Adipose tissue (tissue), 3 donors: Measurements from ENCODE around the gene ESD. TPM values are rescaled to one million over a fixed set of nuclear protein-coding genes. Genes with fewer than 3 reads are reported as not detected.
"Not testable (repeated sequence)": the region's sequence is repeated elsewhere in the genome, so short reads cannot be mapped to it uniquely, and the experiment has no call there.

Source experiments
- H3K27ac ChIP-seq: one replicate; pipeline ENCODE4 v1.5.1; 2013; ENCODE audit warnings: low read depth, low read length
- WGBS, 3 donors: extraction: QIAGEN DNeasy Blood & Tissue Kit; methylation state at CpG; one replicate each; pipeline ENCODE4 v1.1.7; 2013; 5-methylcytosine and 5-hydroxymethylcytosine counted together
- polyA plus RNA-seq, 3 donors: library from polyadenylated mRNA; stranded (reverse); fragments of 200-250 nt; gene quantifications; one replicate each; pipeline ENCODE4 v1.2.3, GENCODE V29; 2013
- donor health status: healthy with polysubstance abuse.
- donor health status: Bipolar disorder and iron deficiency.
- donor health status: healthy.

Gene ESD
- polyA plus RNA-seq, result 100 to 1,000 TPM in 2 of 3 donors, 10 to 100 TPM in 1; 49.9 to 171 (median 110) TPM

DNA sequence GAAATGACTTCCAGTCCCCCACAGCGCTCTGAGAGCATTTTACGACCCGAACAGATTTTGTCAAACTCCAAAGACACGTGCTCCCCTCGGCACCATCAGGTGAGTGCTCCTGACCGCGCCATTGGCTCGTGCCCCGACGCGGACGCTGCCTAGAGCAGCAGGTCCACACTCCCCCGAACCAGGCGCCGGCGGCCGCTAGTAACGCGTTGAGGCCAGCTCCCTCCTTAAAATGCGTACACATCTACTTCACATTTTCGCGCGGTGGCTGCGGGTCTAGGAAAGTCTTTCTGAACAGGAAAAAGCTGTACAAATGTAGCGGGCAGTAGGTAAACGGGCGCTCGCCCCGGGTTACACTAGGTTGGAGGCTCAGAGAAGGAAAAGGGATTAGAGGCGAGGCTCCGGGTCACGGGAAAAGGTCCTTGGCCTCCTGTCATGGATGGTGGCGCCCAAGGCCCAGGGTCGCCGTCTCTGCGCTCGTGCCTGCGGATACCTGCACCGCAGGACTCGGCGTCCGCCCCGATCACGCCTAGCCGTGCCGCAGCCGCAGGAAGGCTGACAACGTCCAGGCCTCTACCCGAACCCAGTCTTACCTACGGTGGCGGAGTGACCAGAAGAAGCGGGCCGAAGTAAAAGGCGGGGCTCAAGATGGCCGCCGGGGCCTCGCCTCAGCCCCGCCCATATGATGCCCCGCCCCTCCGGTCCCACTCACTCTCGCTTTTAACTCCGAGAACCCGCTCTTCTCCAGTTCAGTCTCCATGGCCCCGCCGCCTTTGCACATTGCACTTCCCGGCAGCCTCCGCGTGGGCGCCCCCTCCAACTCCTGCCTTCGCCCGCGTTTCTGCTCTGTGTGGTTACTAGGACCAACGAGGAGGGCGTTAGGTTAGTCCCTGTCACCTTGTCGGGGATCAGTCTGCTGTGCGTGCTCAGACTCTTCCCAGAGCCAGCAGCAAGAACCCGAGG lies at the start of gene ESD:
TSS of gene ESD (minus strand) at position 647 of the 960 bp plus-strand sequence. CDS start 5,748 bp downstream, outside the sequence.
- WGBS, 3 donors, result 0 to 1% (median 0%) methylated on average over 77 of the region's 77 CpGs
- H3K27ac ChIP-seq, result peak within 1 kb of the TSS; percentile 20

- H3K27ac ChIP-seq, result no peak overlapping the region
- WGBS, 3 donors, result 80 to 96% (median 93%) methylated on average over 2 of the region's 2 CpGs
These were observed 49.8 kb upstream of the ESD start for GRCh38 chr13:46846726-46847125.

GRCh38 chr13:46845146-46845545 lies 48.2 kb upstream of the ESD start:
- WGBS, 3 donors, result 84 to 97% (median 87%) methylated on average over 2 of the region's 2 CpGs
- no peak overlapping the region for H3K27ac ChIP-seq

DNA sequence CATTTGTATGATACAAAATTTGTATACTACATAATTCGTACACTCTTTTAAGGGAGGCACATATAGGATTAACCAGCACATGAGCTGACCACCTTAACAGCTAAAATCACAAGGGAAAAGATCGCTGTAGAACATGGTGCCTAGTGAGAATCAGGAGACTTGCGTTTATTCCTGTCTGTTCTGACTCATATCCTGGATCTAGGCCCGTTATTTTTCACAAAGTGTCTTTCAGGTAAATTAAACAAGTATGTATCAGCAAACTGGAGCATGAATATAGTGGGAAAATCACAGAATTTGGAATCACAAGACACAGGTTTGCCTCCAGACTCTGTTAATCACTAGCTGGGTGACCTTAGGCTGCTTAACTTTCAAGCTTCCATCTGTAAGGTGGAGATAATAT lies 47.5 kb upstream of the ESD start:
- 64 to 69% (median 66%) methylated on average over 4 of the region's 4 CpGs for WGBS, 3 donors
- no peak overlapping the region for H3K27ac ChIP-seq

DNA sequence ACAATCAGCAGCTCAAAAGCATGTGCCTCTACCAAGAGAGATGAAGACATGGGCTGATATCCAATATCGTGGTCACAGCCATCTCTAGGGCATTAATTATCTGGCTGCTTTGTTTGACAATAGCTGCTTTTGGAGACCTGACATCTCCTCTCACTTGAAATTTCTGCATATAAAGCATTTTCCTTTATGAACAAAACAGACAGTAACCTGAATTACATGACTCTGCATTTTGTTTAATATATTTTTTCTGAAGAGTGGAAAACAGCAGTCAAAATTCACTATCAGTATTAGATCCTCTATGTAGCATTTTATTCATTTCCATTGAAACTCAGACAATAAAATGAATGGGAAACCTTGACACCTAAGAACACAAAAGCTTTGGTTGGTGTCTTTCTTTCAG lies 42.4 kb upstream of the ESD start:
- WGBS, 3 donors, result 22 to 38% (median 32%) methylated on average over 1 of the region's 1 CpG
- no peak overlapping the region for H3K27ac ChIP-seq

DNA sequence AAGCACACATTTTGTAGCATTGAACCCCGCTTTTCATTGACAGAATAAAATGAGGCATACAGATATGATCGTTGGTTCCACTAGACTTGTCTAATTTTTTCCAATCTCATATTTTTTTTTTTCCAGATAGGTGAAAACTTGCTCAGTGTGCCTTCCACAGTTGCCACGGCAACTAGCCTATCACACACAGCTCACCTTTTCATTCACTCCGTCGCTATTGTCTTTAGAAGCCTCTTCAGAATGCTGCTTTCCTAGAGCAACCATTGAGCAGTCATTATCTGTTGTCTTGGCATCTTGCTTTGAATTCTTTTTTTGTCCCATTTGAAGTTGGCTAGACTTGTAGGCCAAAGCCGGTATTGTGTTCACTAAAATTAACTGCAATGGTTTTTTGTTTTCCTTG lies 37.7 kb upstream of the ESD start:
- 70 to 93% (median 91%) methylated on average over 6 of the region's 6 CpGs for WGBS, 3 donors
- H3K27ac ChIP-seq, result no peak overlapping the region

GRCh38 chr13:46831588-46832194 lies 34.7 kb upstream of the ESD start:
- WGBS, 3 donors, result 19 to 24% (median 20%) methylated on average over 5 of the region's 5 CpGs

GRCh38 chr13:46830405-46831005 lies 33.5 kb upstream of the ESD start:
- H3K27ac ChIP-seq, result no peak overlapping the region

More at GRCh38 chr13:46831588-46832194, 34.7 kb upstream of the ESD start:
- H3K27ac ChIP-seq, result no peak overlapping the region

GRCh38 chr13:46822551-46822950 lies 25.6 kb upstream of the ESD start:
- H3K27ac ChIP-seq, result no peak overlapping the region
- WGBS, 3 donors, result 73 to 82% (median 79%) methylated on average over 2 of the region's 2 CpGs

DNA sequence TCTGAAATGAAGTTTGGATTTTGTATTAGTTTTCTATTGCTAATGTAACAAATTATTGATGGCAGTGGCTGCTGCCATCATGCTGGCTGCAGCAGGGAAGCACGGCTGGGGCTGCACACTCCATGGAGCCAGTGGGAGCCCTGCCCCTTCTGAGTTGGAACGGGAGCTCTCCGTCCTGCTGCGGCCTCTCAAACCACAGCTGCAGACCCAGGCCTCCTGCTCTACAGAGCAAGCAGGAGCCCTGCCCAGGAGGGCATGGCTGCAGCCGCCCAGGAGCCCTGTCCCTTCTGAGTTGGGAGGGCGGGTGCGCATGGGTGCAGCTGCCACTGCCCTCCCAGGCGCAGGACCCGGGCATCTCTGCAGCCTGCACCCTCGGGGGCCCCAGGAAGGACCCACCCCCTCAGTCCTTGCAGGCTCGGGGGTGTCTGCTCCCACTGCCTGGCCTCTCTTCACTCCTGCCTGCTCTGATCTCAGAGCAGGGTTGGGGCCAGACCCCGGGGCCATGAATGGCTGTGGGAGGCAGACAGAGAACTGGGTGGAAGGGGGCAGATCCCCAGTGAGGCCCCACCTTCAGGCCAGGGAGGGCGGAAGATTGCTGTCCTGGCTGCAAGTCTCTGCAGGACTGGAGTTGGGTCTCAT lies 21.0 kb upstream of the ESD start:
- no peak overlapping the region for H3K27ac ChIP-seq
- 85 to 94% (median 91%) methylated on average over 13 of the region's 13 CpGs for WGBS, 3 donors

DNA sequence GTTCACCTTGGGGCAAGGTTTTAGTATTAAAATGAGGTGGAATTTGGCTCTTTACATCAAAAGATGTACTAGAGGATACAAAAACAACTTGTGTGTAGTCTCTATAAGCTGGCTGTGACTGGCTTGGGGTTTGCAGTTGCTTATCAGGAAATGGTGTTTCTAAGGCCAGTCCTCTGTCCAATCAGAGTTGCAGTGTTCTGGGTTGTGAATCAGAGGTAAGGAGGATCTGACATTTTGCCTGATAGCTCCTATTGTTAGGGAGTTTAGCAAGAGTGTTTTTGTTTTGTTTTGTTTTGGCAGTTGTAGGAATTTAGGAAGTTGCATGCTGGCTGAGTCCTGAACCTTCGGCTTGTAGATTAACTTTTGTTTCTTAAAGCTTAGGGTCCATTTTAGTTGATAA lies 20.1 kb upstream of the ESD start:
- WGBS, 3 donors, result 47 to 74% (median 52%) methylated on average over 1 of the region's 1 CpG
- H3K27ac ChIP-seq, result no peak overlapping the region

DNA sequence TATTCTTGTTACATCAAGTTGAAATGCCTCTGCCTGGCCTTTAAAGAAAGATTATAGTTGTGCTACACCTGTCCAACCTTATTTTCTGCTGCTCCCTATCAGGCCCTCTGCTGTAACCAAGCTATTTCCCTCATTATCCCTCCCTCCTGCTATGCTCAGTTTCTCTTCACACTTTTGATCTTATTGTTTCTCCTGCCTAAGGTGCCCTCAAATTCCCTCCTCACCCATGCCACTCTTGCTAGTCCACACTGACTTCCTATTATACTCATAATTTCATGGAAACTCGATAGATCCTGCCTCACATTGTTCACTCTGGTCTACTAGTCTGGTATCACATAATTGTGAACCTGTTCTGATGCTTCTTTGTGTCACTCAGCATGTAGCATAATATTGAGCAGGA lies 19.4 kb upstream of the ESD start:
- WGBS, 3 donors, result 87 to 90% (median 88%) methylated on average over 1 of the region's 1 CpG
- no peak overlapping the region for H3K27ac ChIP-seq

DNA sequence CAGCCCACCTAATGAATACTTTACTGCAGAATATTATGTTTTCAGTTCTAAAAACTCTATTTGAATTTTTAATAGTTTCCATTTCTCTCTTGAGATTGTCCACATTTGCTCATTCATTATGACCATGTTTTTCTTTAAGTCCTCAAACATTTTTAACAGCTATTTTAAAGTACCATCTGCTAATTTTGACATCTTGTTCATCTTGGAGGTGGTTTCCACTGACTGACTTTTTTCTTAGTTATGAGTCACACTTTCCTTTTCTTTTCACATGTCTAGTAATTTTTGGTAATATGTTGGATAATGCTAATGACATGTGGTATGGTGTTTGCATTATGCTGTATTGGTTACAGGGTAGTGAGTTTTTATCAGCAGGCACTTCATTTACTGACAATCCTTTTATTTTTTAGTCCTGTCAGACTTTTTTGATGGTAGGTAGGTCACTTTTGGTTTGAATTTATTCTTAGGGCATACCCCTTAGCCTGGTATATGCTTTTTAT lies 15.4 kb upstream of the ESD start:
- no peak overlapping the region for H3K27ac ChIP-seq

GRCh38 chr13:46810440-46810839 lies 13.5 kb upstream of the ESD start:
- no peak overlapping the region for H3K27ac ChIP-seq
- 82 to 93% (median 90%) methylated on average over 5 of the region's 5 CpGs for whole genome bisulfite sequencing, 3 donors

DNA sequence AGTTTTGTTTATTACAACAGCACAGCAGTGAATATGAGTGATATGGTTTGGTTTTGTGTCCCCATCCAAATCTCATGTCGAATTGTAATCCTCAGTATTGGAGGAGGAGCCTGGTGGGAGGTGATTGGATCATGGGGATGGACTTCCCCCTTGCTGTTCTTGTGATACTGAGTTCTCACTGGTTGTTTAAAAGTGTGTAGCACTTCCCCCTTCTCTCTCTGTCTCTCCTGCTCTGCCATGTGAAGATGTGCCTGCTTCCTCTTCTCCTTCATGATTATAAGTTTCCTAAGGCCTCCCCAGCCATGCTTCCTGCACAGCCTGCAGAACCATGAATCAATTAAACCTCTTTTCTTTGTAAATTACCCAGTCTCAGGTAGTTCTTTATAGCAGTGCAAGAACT lies 8.0 kb upstream of the ESD start:
- 68 to 94% (median 83%) methylated on average over 1 of the region's 1 CpG for WGBS, 3 donors
- H3K27ac ChIP-seq, result not testable (repeated sequence)

DNA sequence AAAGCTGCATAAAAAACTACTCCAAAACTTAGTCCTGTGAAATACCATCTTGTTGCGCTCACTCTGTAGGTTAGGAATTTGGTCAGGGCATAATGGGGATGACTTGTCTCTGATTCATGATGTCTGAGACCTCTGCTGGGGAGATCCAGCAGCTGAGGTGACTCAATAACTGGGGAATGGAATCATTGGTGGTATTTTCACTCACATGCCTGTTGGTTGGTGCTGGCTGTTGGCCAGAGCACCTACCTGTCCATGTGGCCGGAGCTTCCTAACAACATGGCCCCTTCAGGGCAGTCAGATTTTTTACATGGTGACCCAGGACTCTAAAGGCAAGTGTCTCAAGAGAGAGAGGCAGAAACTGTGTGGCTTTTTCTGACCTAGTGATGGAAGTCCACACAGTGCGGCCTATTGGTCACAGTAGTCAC lies 7.4 kb upstream of the ESD start:
- 94 to 100% (median 98%) methylated on average over 3 of the region's 3 CpGs for WGBS, 3 donors
- H3K27ac ChIP-seq, result no peak overlapping the region

GRCh38 chr13:46803586-46803985 lies 6.6 kb upstream of the ESD start:
- no peak overlapping the region for H3K27ac ChIP-seq
- WGBS, 3 donors, result 89 to 93% (median 92%) methylated on average over 5 of the region's 5 CpGs

DNA sequence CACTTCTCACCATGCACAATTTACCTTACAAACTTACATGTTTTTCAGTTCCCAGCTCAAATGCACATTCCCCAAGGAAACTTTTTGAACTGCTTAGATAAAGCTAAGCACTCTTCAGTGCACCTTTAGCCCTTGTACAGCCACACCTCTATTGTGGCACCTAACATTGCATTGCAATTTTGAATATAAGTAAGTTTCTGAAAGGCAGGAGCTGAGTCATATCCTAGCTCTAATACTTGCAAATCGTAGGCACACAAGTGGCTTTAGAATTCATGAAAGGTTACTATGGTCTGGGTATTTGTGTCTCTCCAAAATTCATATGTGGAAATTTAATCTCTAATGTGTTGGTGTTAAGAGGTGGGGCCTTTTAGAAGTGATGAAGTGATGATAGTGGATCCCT lies 4.9 kb upstream of the ESD start:
- H3K27ac ChIP-seq, result no peak overlapping the region
- 67 to 74% (median 68%) methylated on average over 1 of the region's 1 CpG for WGBS, 3 donors

DNA sequence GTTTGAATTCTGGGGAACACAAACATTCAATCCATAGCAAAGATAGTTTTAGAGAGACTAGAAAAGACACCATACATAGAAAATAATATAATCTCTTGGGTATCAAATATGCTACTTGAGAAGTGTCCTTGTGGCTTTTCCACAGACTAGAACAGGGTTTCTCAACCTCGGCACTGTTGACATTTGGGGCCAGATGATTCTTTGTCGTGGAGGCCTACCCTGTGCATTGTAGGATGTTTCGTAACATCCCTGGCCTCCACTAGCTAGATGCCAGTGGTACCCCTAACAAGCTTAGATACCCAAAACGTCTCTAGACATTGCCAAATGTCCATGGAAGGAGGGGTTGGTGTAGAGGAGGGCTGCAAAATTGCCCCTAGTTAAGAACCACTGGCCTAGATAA lies 2.2 kb upstream of the ESD start:
- 54 to 81% (median 73%) methylated on average over 4 of the region's 4 CpGs for WGBS, 3 donors
- no peak overlapping the region for H3K27ac ChIP-seq
